ENCODE data around the gene SSBP3. TPM values are rescaled to one million over a fixed set of nuclear protein-coding genes. Genes with fewer than 3 reads are reported as not detected.

Gene SSBP3
- total and polyA plus RNA-seq, 4 donors: 7.7 to 24.7 (median 17.3) TPM

DNA sequence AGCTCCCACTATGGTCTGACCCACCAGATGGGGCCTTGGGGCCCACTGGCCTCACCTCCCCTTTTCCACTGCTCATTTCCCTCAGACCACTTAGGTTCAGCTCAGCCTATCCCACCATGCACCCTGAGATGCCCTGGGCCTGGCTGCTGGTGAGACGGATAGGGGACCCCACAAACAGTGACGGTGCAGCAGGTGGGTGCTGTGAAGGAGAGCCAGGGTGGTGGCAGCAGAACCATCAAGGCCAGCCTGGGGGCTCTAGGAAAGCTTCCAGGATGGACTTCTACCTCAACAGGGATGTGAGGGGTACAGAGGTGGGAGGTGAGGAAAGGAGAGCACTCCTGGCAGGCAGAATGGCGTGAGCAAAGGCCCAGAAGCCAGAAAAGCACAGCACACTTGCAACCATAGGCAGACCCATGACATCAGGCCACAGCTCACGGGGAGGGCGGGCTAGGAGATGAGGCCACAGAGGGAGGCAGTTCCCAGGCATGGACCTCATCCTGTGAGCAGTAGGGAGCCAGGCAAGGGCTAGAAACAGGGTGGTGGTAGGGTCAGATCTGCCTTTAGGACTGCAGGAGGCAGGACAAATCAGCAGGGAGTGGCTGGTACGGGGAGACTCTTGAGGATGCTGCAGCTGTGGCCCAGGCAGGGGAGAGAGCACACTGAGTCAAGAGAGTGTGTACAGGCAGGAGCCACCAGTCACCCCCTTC is 229.4 kb downstream of the SSBP3 start (continued):
- TF ChIP-seq RAD21 (IDR thresholded peaks at IDR 0.05): no peak
- no peak for TF ChIP-seq GABPA (IDR thresholded peaks at IDR 0.05 in 1 of 2, conservative IDR thresholded peaks at IDR 0.05 in 1 of 2)
- TF ChIP-seq RXRA (IDR thresholded peaks at IDR 0.05): no peak

Other genes starting within 250 kb of the SSBP3 start
- 1 to 10 TPM; 3.6 to 4.5 TPM for gene CYB5RL, start 206.4 kb downstream of the SSBP3 start, total RNA-seq
- 1 to 10 TPM; 1.5 TPM for gene CYB5RL, start 206.4 kb downstream of the SSBP3 start, polyA plus RNA-seq
- 10 to 100 TPM; 34.7 to 52.5 TPM for gene MRPL37, start 206.2 kb downstream of the SSBP3 start, total RNA-seq
- 100 to 1,000 TPM in 1 of 2 donors, 10 to 100 TPM in 1; 86.0 to 114 TPM for gene MRPL37, start 206.2 kb downstream of the SSBP3 start, polyA plus RNA-seq
- gene ACOT11, start 141.8 kb upstream of the SSBP3 start, total RNA-seq: 1 to 10 TPM in 1 of 2 donors, under 1 TPM in 1; 0.84 to 1.1 TPM
- gene ACOT11, start 141.8 kb upstream of the SSBP3 start, polyA plus RNA-seq: under 1 TPM; 0.13 to 0.17 TPM
- 10 to 100 TPM in 1 of 2 donors, 1 to 10 TPM in 1; 5.4 to 25.1 TPM for gene FAM151A, start 217.1 kb upstream of the SSBP3 start, total RNA-seq
- 1 to 10 TPM; 1.5 to 3.9 TPM for gene FAM151A, start 217.1 kb upstream of the SSBP3 start, polyA plus RNA-seq
- gene MROH7, start 235.4 kb upstream of the SSBP3 start, total RNA-seq: 1 to 10 TPM in 1 of 2 donors, under 1 TPM in 1; 0.51 to 2.8 TPM
- under 1 TPM; 0.07 to 0.64 TPM for gene MROH7, start 235.4 kb upstream of the SSBP3 start, polyA plus RNA-seq

Data from liver (tissue), 5 donors.